ENCODE results near the gene EPX. TPM values are rescaled to one million over a fixed set of nuclear protein-coding genes. Genes with fewer than 3 reads are reported as not detected.

The EPX gene
- total and polyA plus RNA-seq, 2 of the 4 experiments (the other 2 are of a cell fraction): not detected

GRCh38 chr17:58244963-58245362, 52.4 kb downstream of the EPX start:
- Histone ChIP-seq H3K27me3 (ENCODE audit: control insufficient read depth, insufficient read depth, low read length) (peaks cover 73% of the 10 kb centered on the region), H2BK120ac (ENCODE audit: low read depth, low read length) (no peak overlapping the region), H2AK9ac (replicated peaks; ENCODE audit: low read depth, low read length, poor library complexity) (no peak overlapping the region), H2BK15ac (ENCODE audit: low read depth, low read length) (no peak overlapping the region), H3K4me3 (ENCODE audit: insufficient read depth, low read depth, low read length) (no peak overlapping the region), H3K9me1 (ENCODE audit: insufficient read depth, low read length) (no peaks in the 10 kb centered on the region), H4K20me1 (ENCODE audit: insufficient read depth, low read length) (no peaks in the 10 kb centered on the region), H3K27ac (ENCODE audit: insufficient read depth, low read length) (no peak overlapping the region), H2BK5ac (ENCODE audit: low read depth, low read length, poor library complexity, severe bottlenecking) (no peak overlapping the region), H3K56ac (ENCODE audit: extremely low read depth, insufficient read depth, low read length) (no peak overlapping the region), H3K4me1 (ENCODE audit: control insufficient read depth, insufficient read depth, low read length) (no peaks in the 10 kb centered on the region), H3K79me1 (ENCODE audit: low read depth in 1 of 2, low read length in 2 of 2) (no peaks in the 10 kb centered on the region), H3K23ac (ENCODE audit: low read depth, low read length) (no peak overlapping the region), H3K9ac (ENCODE audit: low read depth, low read length) (no peak overlapping the region), H4K8ac (ENCODE audit: low read depth in 2 of 2, low read length in 2 of 2) (no peak overlapping the region), H2AK5ac (ENCODE audit: low read depth, low read length) (no peak overlapping the region), H3K14ac (replicated peaks; ENCODE audit: low read depth, low read length) (no peak overlapping the region), H3K9me3 (ENCODE audit: control insufficient read depth, insufficient read depth, low read length) (no peaks in the 10 kb centered on the region), H3K18ac (ENCODE audit: low read depth, low read length) (no peak overlapping the region), H4K91ac (ENCODE audit: insufficient read depth, low read depth, low read length) (no peak overlapping the region), H3K4me2 (ENCODE audit: low read depth, low read length) (no peak overlapping the region), H3K4ac (ENCODE audit: low read depth, low read length) (no peak overlapping the region), H2BK20ac (ENCODE audit: low read depth, low read length) (no peak overlapping the region), H4K5ac (ENCODE audit: low read depth, low read length) (no peak overlapping the region), H3K36me3 (ENCODE audit: control insufficient read depth, insufficient read depth, low read length) (no peaks in the 10 kb centered on the region), H2AFZ (replicated peaks; ENCODE audit: low read length, poor library complexity) (no peak overlapping the region)
- in situ Hi-C loops (cut with MboI; ENCODE audit: low sequenced_read_pairs): no loop called here
- dilution Hi-C loops (cut with HindIII; ENCODE audit: low sequenced_read_pairs, unreplicated experiment): no loop called here
- ChIA-PET CTCF (no interaction called here), POLR2A (ENCODE audit: unreplicated experiment) (no interaction called here)
- DNase-seq (no peak), ATAC-seq (ENCODE audit: low read depth) (no peak)
- no CpG with 5 or more reads among the region's 6 CpGs for WGBS, 2 experiments (ENCODE audit: extremely low coverage in 2 of 2, insufficient read length in 1 of 2)
- intact Hi-C loops (cut with micrococcal nuclease): no loop called here
- TF ChIP-seq CHD1 (IDR thresholded peaks at IDR 0.05; ENCODE audit: low read depth, low read length): no peak
- no peak for TF ChIP-seq MAZ (IDR thresholded peaks at IDR 0.05; ENCODE audit: borderline replicate concordance, low read depth, low read length)
- TF ChIP-seq ELK1 (IDR thresholded peaks at IDR 0.05; ENCODE audit: borderline replicate concordance, low read depth, low read length): no peak
- no peak for TF ChIP-seq BHLHE40 (IDR thresholded peaks at IDR 0.05; ENCODE audit: low read depth, low read length)
- TF ChIP-seq MXI1 (IDR thresholded peaks at IDR 0.05; ENCODE audit: borderline replicate concordance, low read depth, low read length): no peak
- TF ChIP-seq CEBPB (IDR thresholded peaks at IDR 0.05; ENCODE audit: low read depth, low read length): no peak
- TF ChIP-seq SMC3 (IDR thresholded peaks at IDR 0.05; ENCODE audit: low read depth, low read length): no peak
- no peak for TF ChIP-seq POLR2A (IDR thresholded peaks at IDR 0.05; ENCODE audit: low read depth, low read length)
- TF ChIP-seq MAFK (IDR thresholded peaks at IDR 0.05; ENCODE audit: low read depth, low read length): no peak
- no peak for TF ChIP-seq RFX5 (IDR thresholded peaks at IDR 0.05; ENCODE audit: low read depth, low read length)
- BruUV-seq (replicated peaks): no TSS peak
